Sigmoid colon (tissue), 3 donors: Measurements from ENCODE around the gene LUZP1.

Experiments
- CTCF ChIP-seq, 4 experiments: fragments of 450-650 bp in 3 of 4; fragments of 200-600 bp in 1 of 4; IDR thresholded peaks; one replicate each; pipeline ENCODE4 v1.5.1; 2016 to 2019; ENCODE audit warnings: antibody characterized with exemption in 4 of 4, mild to moderate bottlenecking in 3 of 4, moderate library complexity in 2 of 4
- POLR2A ChIP-seq, 2 donors: fragments of 450-650 bp; IDR thresholded peaks; one replicate each; pipeline ENCODE4 v1.6.1; 2016; ENCODE audit warnings: antibody characterized with exemption in 2 of 2, mild to moderate bottlenecking in 2 of 2, moderate library complexity in 2 of 2

GRCh38 chr1:23202263-23202749, 33.6 kb upstream of the LUZP1 start:
- TF ChIP-seq CTCF (IDR thresholded peaks at IDR 0.05) = no peak
- TF ChIP-seq POLR2A (IDR thresholded peaks at IDR 0.05) = no peak
